Ammon's horn (tissue), 1 donor: Measurements from ENCODE around the gene CYB561D1.

Experiments used
- DNase-seq: peaks from one replicate; pipeline ENCODE4 v3.0.0-alpha.2; 2016; ENCODE audit warnings: low spot score

CYB561D1 gene

GRCh38 chr1:109481646-109482045 lies 12.2 kb upstream of the CYB561D1 start:
- DNase-seq: no peak

- no peak for DNase-seq
These were observed 11.7 kb upstream of the CYB561D1 start for GRCh38 chr1:109482242-109482641.

GRCh38 chr1:109482791-109483671 lies 10.9 kb upstream of the CYB561D1 start:
- peak; percentile 69 for DNase-seq

- DNase-seq: peak; percentile 95
These were observed 10.0 kb upstream of the CYB561D1 start, which contains the start of gene ATXN7L2 for GRCh38 chr1:109483672-109484518. TSS of gene ATXN7L2 (plus strand) at chr1:109483905. CDS start at chr1:109483954, 49 bp downstream.

GRCh38 chr1:109484519-109484975 lies 9.3 kb upstream of the CYB561D1 start:
- no peak for DNase-seq

GRCh38 chr1:109485001-109485400 lies 8.9 kb upstream of the CYB561D1 start:
- DNase-seq: no peak

- DNase-seq: no peak
These were observed 6.6 kb upstream of the CYB561D1 start for GRCh38 chr1:109487261-109487660.

GRCh38 chr1:109488201-109488600 lies 5.7 kb upstream of the CYB561D1 start:
- no peak for DNase-seq

- no peak for DNase-seq
These were observed 5.2 kb upstream of the CYB561D1 start for GRCh38 chr1:109488696-109489095.

- DNase-seq: peak; percentile 84
These were observed 3.6 kb upstream of the CYB561D1 start for GRCh38 chr1:109490029-109490933.

GRCh38 chr1:109490934-109491302 lies 3.0 kb upstream of the CYB561D1 start:
- DNase-seq: no peak

GRCh38 chr1:109491372-109491771 lies 2.5 kb upstream of the CYB561D1 start:
- DNase-seq: no peak

- DNase-seq: no peak
These were observed 1.1 kb upstream of the CYB561D1 start for GRCh38 chr1:109492779-109493178.

- DNase-seq: no peak
These were observed 667 bp upstream of the CYB561D1 start for GRCh38 chr1:109493227-109493626.

- no peak for DNase-seq
These were observed 1.8 kb downstream of the CYB561D1 start for GRCh38 chr1:109495738-109496137.

GRCh38 chr1:109497449-109498160 lies 3.7 kb downstream of the CYB561D1 start:
- peak; percentile 40 for DNase-seq

GRCh38 chr1:109498161-109498801 lies 4.4 kb downstream of the CYB561D1 start:
- DNase-seq: peak; percentile 58

GRCh38 chr1:109499081-109499480 lies 5.2 kb downstream of the CYB561D1 start:
- no peak for DNase-seq

GRCh38 chr1:109499661-109500536 lies 6.0 kb downstream of the CYB561D1 start:
- peak; percentile 66 for DNase-seq
